ENCODE results near the gene CHST11. TPM values are rescaled to one million over a fixed set of nuclear protein-coding genes. Genes with fewer than 3 reads are reported as not detected.

Gene CHST11
- total RNA-seq, 1 experiment from 2014 or later = 1.1 TPM

GRCh38 chr12:104508752-104509446, 52.2 kb downstream of the CHST11 start:
- no peak for TF ChIP-seq CTCF (IDR thresholded peaks at IDR 0.05; ENCODE audit: unreplicated experiment)
- CTCF ChIA-PET = no interaction called here
- intact Hi-C loops (cut with micrococcal nuclease; ENCODE audit: unreplicated experiment) = no loop called here

GRCh38 chr12:104510145-104510872, 53.6 kb downstream of the CHST11 start:
- H3K27ac Mint-ChIP-seq (ENCODE audit: unreplicated experiment) = no peak overlapping the region
- no peaks in the 10 kb centered on the region for H3K9me3 Mint-ChIP-seq (ENCODE audit: low read depth, unreplicated experiment)
- no peak for TF ChIP-seq CTCF (IDR thresholded peaks at IDR 0.05; ENCODE audit: unreplicated experiment)
- CTCF ChIA-PET = interaction anchor here (1.1 kb wide), 1 partner anchor 18 kb away, joined by 4 read pairs; no protein-coding TSS in a partner anchor
- H3K4me1 Mint-ChIP-seq (ENCODE audit: low read depth, unreplicated experiment) = no peaks in the 10 kb centered on the region
- BruUV-seq (replicated peaks) = no TSS peak
- H3K27me3 Mint-ChIP-seq (ENCODE audit: unreplicated experiment) = peaks cover 63% of the 10 kb centered on the region
- H3K4me3 Mint-ChIP-seq (ENCODE audit: low read depth, unreplicated experiment) = no peak overlapping the region
- no peaks in the 10 kb centered on the region for H3K36me3 Mint-ChIP-seq (ENCODE audit: insufficient read depth, unreplicated experiment)
- intact Hi-C loops (cut with micrococcal nuclease; ENCODE audit: unreplicated experiment) = no loop called here
- no peak for DNase-seq

More at GRCh38 chr12:104508752-104509446, 52.2 kb downstream of the CHST11 start:
- Mint-ChIP-seq H3K4me3 (ENCODE audit: low read depth, unreplicated experiment) (no peak overlapping the region), H3K27me3 (ENCODE audit: unreplicated experiment) (peaks cover 65% of the 10 kb centered on the region), H3K36me3 (ENCODE audit: insufficient read depth, unreplicated experiment) (no peaks in the 10 kb centered on the region), H3K9me3 (ENCODE audit: low read depth, unreplicated experiment) (no peaks in the 10 kb centered on the region), H3K4me1 (ENCODE audit: low read depth, unreplicated experiment) (no peaks in the 10 kb centered on the region), H3K27ac (ENCODE audit: unreplicated experiment) (no peak overlapping the region)
- no peak for DNase-seq
- BruUV-seq (replicated peaks) = no TSS peak

- CTCF ChIA-PET = interaction anchor here (1.1 kb wide), 1 partner anchor 19 kb away, joined by 4 read pairs; no protein-coding TSS in a partner anchor
- no peak for TF ChIP-seq CTCF (IDR thresholded peaks at IDR 0.05; ENCODE audit: unreplicated experiment)
- no peaks in the 10 kb centered on the region for H3K36me3 Mint-ChIP-seq (ENCODE audit: insufficient read depth, unreplicated experiment)
- H3K27me3 Mint-ChIP-seq (ENCODE audit: unreplicated experiment) = peaks cover 63% of the 10 kb centered on the region
- no TSS peak for BruUV-seq (replicated peaks)
- H3K27ac Mint-ChIP-seq (ENCODE audit: unreplicated experiment) = no peak overlapping the region
- intact Hi-C loops (cut with micrococcal nuclease; ENCODE audit: unreplicated experiment) = no loop called here
- no peak overlapping the region for H3K4me3 Mint-ChIP-seq (ENCODE audit: low read depth, unreplicated experiment)
- no peak for DNase-seq
- H3K9me3 Mint-ChIP-seq (ENCODE audit: low read depth, unreplicated experiment) = no peaks in the 10 kb centered on the region
- no peaks in the 10 kb centered on the region for H3K4me1 Mint-ChIP-seq (ENCODE audit: low read depth, unreplicated experiment)
These were observed 54.2 kb downstream of the CHST11 start for GRCh38 chr12:104510873-104511440.

GRCh38 chr12:104513681-104514080, 56.9 kb downstream of the CHST11 start:
- H3K27me3 Mint-ChIP-seq (ENCODE audit: unreplicated experiment) = peaks cover 56% of the 10 kb centered on the region
- H3K36me3 Mint-ChIP-seq (ENCODE audit: insufficient read depth, unreplicated experiment) = no peaks in the 10 kb centered on the region
- TF ChIP-seq CTCF (IDR thresholded peaks at IDR 0.05; ENCODE audit: unreplicated experiment) = no peak
- BruUV-seq (replicated peaks) = no TSS peak
- no peaks in the 10 kb centered on the region for H3K4me1 Mint-ChIP-seq (ENCODE audit: low read depth, unreplicated experiment)
- H3K4me3 Mint-ChIP-seq (ENCODE audit: low read depth, unreplicated experiment) = no peak overlapping the region
- DNase-seq = no peak
- intact Hi-C loops (cut with micrococcal nuclease; ENCODE audit: unreplicated experiment) = no loop called here
- no peak overlapping the region for H3K27ac Mint-ChIP-seq (ENCODE audit: unreplicated experiment)
- no peaks in the 10 kb centered on the region for H3K9me3 Mint-ChIP-seq (ENCODE audit: low read depth, unreplicated experiment)
- CTCF ChIA-PET = no interaction called here
